ENCODE data around the gene CYP11A1. TPM values are rescaled to one million over a fixed set of nuclear protein-coding genes. Genes with fewer than 3 reads are reported as not detected.

Gene CYP11A1
- total and polyA plus RNA-seq, 3 donors from 2014 or later, result 74.3 to 76.4 (median 76.2) TPM

DNA sequence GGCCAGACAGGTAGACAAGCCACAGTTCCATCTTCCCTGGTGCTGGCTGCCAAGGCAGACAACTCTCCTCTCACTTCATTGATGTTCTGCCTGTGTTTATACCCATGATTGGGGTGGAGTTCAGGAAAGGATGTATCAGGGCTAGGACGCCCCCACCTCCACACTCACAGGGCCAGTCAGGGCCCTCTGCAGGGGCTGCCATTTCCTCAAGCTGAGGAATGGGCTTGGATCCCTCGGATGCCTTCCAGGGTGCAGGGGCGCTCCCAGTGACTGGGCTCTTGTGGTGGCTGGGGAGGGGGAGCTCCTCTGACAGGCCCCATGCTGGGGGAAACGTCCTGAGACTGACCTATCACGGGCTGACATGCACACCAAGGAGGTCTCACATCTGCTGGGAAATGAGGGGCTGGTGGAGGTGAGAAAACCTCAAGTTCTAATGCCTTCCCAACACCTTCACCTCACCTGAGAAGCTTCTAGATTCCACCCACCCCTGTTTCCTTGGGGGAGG lies 34.9 kb upstream of the CYP11A1 start:
- intact Hi-C loops (cut with DNase I; ENCODE audit: low total_unique reads), result no loop called here
- peaks cover 43% of the 10 kb centered on the region for H3K4me1 ChIP-seq
- TF ChIP-seq, protein P1, sequence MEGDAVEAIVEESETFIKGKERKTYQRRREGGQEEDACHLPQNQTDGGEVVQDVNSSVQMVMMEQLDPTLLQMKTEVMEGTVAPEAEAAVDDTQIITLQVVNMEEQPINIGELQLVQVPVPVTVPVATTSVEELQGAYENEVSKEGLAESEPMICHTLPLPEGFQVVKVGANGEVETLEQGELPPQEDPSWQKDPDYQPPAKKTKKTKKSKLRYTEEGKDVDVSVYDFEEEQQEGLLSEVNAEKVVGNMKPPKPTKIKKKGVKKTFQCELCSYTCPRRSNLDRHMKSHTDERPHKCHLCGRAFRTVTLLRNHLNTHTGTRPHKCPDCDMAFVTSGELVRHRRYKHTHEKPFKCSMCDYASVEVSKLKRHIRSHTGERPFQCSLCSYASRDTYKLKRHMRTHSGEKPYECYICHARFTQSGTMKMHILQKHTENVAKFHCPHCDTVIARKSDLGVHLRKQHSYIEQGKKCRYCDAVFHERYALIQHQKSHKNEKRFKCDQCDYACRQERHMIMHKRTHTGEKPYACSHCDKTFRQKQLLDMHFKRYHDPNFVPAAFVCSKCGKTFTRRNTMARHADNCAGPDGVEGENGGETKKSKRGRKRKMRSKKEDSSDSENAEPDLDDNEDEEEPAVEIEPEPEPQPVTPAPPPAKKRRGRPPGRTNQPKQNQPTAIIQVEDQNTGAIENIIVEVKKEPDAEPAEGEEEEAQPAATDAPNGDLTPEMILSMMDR (IDR thresholded peaks at IDR 0.05), result no peak
- TF ChIP-seq POLR2A (IDR thresholded peaks at IDR 0.05), result no peak
- no peaks in the 10 kb centered on the region for H3K27me3 ChIP-seq
- DNase-seq, result no peak
- WGBS, 2 donors, result 83 to 88% methylated on average over 1 to 5 of the region's 5 CpGs
- no peak overlapping the region for H3K4me3 ChIP-seq
- no peaks in the 10 kb centered on the region for H3K9me3 ChIP-seq
- H3K27ac ChIP-seq, result no peak overlapping the region
- no peaks in the 10 kb centered on the region for H3K36me3 ChIP-seq (ENCODE audit: low read depth, missing control alignments)

- Histone ChIP-seq H3K9me3 (no peaks in the 10 kb centered on the region), H3K27me3 (no peaks in the 10 kb centered on the region), H3K4me1 (peaks cover 31% of the 10 kb centered on the region), H3K36me3 (ENCODE audit: low read depth, missing control alignments) (no peaks in the 10 kb centered on the region), H3K4me3 (no peak overlapping the region), H3K27ac (no peak overlapping the region)
- intact Hi-C loops (cut with DNase I; ENCODE audit: low total_unique reads), result no loop called here
- no peak for DNase-seq
- WGBS, 2 donors, result 82 to 85% methylated on average over 7 to 11 of the region's 11 CpGs
- TF ChIP-seq POLR2A (IDR thresholded peaks at IDR 0.05), result no peak
- TF ChIP-seq, protein P1 (IDR thresholded peaks at IDR 0.05), result no peak
These were observed 33.7 kb upstream of the CYP11A1 start for GRCh38 chr15:74400915-74401757.

GRCh38 chr15:74400313-74400860 lies 32.9 kb upstream of the CYP11A1 start:
- TF ChIP-seq, protein P1 (IDR thresholded peaks at IDR 0.05), result no peak
- no peak for TF ChIP-seq POLR2A (IDR thresholded peaks at IDR 0.05)
- WGBS, 2 donors, result 92% methylated on average over 9 to 10 of the region's 10 CpGs

GRCh38 chr15:74399511-74400312 lies 32.3 kb upstream of the CYP11A1 start:
- DNase-seq, result no peak
- no peak overlapping the region for H3K4me3 ChIP-seq
- no peaks in the 10 kb centered on the region for H3K36me3 ChIP-seq (ENCODE audit: low read depth, missing control alignments)
- H3K27me3 ChIP-seq, result no peaks in the 10 kb centered on the region
- intact Hi-C loops (cut with DNase I; ENCODE audit: low total_unique reads), result no loop called here
- H3K4me1 ChIP-seq, result peaks cover 16% of the 10 kb centered on the region
- no peaks in the 10 kb centered on the region for H3K9me3 ChIP-seq
- H3K27ac ChIP-seq, result no peak overlapping the region
- no peak for TF ChIP-seq POLR2A (IDR thresholded peaks at IDR 0.05)
- TF ChIP-seq, protein P1 (IDR thresholded peaks at IDR 0.05), result no peak
- WGBS, 2 donors, result 59 to 67% methylated on average over 2 to 5 of the region's 5 CpGs

More at GRCh38 chr15:74400313-74400860, 32.9 kb upstream of the CYP11A1 start:
- Histone ChIP-seq H3K27ac (no peak overlapping the region), H3K9me3 (no peaks in the 10 kb centered on the region), H3K36me3 (ENCODE audit: low read depth, missing control alignments) (no peaks in the 10 kb centered on the region), H3K4me1 (peaks cover 23% of the 10 kb centered on the region), H3K4me3 (no peak overlapping the region), H3K27me3 (no peaks in the 10 kb centered on the region)
- intact Hi-C loops (cut with DNase I; ENCODE audit: low total_unique reads), result no loop called here
- DNase-seq, result no peak

All from testis (tissue), 3 donors.